Measurements from ENCODE around the gene ACSL3.

GRCh38 chr2:222922019-222922800 lies 61.4 kb downstream of the ACSL3 start:
- TF ChIP-seq POLR2AphosphoS5 (IDR thresholded peaks at IDR 0.05; ENCODE audit: low read depth, low read length) = no peak
- TF ChIP-seq CTCF (IDR thresholded peaks at IDR 0.05) = no peak

Data from Panc1 (cell line).